NCI-H82 treated with DMSO at 0.1 percent for 48 hours (cell line): Measurements from ENCODE around the gene KIAA1671.
"Not testable (repeated sequence)": the region's sequence is repeated elsewhere in the genome, so short reads cannot be mapped to it uniquely, and the experiment has no call there.

Experiments used
- DNase-seq: peaks from one replicate; lab custom pipeline; 2025; ENCODE audit not compliant: unreplicated experiment; lab: John Stamatoyannopoulos, UW

The KIAA1671 gene

DNA sequence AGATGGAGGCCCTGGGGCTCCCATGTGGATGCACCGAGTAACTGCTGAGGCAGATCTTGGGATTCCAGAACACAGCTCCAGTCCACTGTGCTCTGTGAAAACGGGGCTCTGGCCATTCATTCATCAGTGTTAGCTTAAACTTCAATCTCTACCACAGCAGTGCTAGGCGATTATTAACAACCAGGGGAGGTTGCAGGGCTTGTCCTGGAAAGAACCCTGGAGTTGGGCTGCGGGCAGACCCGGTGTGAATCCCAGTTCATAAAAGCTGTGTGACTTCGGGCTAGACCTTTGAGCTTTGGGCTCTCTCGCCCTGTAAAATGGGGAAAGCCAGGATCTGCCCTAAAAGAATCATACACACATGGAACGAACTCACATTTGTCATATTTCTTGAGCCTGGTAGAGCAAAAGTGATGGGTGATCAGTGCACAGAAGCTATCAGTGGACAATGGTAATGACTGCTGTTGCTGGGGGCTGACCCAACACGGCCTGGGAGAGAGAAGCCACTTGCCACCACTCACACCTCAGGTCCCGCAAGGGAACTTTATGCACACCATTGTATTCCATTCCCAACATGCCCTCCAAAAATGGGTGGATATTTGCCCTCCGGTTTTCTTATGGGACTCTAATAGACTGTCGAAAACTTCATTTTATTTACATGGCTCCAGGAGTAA lies 231.6 kb downstream of the KIAA1671 start:
- DNase-seq = no peak

DNA sequence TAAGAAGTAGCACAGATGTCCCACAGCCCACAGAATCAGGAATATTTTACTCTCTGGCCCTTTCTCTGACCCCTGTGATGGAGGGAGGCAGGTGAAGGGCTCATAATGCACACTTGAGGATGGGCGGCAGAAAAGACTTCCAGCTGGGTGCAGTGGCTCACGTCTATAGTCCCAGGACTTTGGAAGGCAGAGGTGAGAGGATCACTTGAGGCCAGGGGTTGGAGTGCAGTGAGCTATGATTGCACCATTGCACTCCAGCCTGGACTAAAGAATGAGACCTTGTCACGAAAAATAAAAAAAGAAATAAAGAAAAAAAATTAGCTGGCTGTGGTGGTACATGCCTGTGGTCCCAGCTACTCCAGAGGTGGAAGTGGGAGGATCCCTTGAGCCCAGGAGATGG lies 233.6 kb downstream of the KIAA1671 start:
- DNase-seq = no peak

DNA sequence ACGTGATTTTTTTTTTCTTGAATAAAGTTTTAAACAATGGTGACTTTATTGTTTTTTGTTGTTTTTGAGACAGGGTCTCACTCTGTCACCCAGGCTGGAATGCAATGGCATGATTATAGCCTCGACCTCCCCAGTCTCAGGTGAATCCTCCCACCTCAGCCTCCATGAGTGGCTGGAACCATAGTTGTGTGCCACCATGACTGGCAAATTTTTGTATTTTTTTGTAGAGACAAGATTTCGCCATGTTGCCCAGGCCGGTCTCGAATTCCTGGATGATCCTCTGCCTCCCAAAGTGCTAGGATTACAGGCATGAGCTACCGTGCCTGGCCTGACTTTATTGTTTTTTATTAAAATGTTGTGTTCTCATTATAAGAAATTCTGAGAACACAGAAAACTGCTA lies 235.0 kb downstream of the KIAA1671 start:
- no peak for DNase-seq

GRCh38 chr22:25192406-25192805 lies 239.9 kb downstream of the KIAA1671 start:
- DNase-seq = no peak

GRCh38 chr22:25193130-25193529 lies 240.6 kb downstream of the KIAA1671 start:
- DNase-seq = no peak

DNA sequence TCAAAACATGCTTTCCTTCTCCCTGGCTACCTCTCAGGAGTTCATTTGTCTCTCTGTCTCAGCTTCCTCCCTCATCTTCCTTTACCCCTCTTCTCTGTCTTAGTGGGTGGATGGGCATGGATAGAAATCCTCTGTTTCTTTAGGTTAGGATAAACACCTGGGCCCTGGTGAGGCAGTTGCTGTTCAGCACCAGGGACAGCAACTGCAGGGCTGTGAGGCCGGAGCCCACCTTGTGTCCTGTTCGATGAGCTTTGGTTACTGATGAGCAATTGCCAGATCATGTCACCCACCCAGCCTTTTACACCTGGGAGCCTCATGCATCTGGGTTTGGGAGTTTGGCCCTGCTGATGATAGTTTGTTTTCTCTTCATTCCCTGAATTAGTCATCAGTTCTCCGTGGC lies 241.0 kb downstream of the KIAA1671 start:
- no peak for DNase-seq

DNA sequence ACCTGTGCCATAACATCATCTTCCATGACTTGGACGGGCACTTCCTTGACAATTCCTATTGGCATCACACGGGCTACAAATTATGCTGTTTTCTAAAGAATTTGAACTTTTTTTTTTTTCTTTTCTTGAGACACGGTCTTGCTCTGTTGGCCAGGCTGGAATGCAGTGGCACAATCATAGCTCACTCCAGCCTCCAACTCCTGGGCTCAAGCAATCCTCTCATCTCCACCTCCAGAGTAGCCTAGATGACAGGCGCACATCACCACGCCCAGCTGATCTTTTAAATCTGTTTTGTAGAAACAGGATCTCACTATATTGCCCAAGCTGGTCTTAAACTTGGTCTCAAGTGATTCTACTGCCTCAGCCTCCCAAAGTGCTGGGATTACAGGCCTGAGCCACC lies 243.8 kb downstream of the KIAA1671 start:
- DNase-seq = no peak

DNA sequence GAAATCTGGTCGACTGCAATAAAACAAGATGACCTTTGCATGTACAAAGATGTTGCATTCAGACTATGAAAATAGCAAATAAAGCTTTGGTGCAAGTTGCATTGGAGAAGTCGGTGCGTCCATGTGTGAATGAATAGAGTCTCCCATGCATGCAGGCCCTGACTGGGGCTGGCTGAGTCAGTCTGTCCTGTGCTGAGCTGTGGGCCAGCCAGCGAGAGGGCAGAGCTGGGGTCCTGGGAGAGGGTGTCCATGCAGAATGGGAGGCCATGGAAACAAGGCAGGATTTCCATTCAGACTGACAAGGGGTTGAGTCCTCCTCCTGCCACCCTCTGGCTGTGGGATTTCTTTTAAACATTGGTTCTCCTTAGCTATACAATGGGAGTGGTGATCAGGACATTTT lies 244.8 kb downstream of the KIAA1671 start:
- DNase-seq = no peak

- no peak for DNase-seq
Observed at GRCh38 chr22:25199731-25200520, 247.4 kb downstream of the KIAA1671 start, which contains the start of gene CRYBB3. Gene CRYBB3 (plus strand): TSS chr22:25199858. CDS start chr22:25201397, 1,539 bp downstream.

DNA sequence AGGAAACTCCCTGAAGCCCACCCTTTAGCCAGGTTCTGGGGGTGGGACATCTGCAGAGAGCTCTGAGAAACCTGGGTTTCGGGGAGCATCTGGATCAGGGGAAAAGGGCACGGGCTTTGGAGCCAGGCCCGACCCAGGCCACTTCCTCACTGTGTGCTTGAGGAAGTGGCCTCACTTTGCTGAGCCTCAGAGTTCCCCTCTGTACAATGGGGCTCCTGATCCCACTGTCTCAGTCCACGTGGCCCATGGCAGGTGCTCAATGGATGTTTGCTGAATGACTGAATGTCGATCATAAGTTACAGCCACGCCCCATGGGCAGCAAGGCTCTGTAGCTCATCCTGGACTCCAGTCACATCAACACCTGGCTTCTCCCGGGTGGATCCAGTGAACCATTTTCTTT lies 248.5 kb downstream of the KIAA1671 start:
- no peak for DNase-seq

GRCh38 chr22:25201557-25202273 lies 249.2 kb downstream of the KIAA1671 start:
- DNase-seq = no peak

GRCh38 chr22:25202290-25202921 lies 249.9 kb downstream of the KIAA1671 start:
- peak; percentile 0 for DNase-seq

- DNase-seq = no peak
Observed at GRCh38 chr22:25203082-25203481, 250.6 kb downstream of the KIAA1671 start.

- DNase-seq = not testable (repeated sequence)
Observed at GRCh38 chr22:25204547-25204946, 252.0 kb downstream of the KIAA1671 start.

DNA sequence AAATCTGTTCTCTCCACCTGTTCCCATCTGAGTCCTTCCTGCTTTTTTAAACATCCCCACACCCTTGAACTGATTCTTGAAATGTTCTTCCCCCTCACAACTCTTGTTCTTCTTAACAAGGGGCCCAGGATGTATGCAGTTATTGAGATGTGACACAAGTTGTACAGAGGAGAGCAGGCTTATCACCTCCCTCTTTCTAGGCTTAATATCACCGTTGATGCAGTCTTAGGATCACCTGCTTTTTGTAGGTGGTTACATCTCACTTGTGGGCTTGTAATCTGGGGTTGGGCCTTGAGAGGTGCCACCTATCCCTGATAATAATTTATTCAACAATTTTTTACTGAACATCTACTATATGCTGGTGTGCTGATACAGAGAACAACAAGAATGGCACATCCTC lies 253.3 kb downstream of the KIAA1671 start:
- no peak for DNase-seq

GRCh38 chr22:25206998-25207397 lies 254.5 kb downstream of the KIAA1671 start:
- DNase-seq = no peak

DNA sequence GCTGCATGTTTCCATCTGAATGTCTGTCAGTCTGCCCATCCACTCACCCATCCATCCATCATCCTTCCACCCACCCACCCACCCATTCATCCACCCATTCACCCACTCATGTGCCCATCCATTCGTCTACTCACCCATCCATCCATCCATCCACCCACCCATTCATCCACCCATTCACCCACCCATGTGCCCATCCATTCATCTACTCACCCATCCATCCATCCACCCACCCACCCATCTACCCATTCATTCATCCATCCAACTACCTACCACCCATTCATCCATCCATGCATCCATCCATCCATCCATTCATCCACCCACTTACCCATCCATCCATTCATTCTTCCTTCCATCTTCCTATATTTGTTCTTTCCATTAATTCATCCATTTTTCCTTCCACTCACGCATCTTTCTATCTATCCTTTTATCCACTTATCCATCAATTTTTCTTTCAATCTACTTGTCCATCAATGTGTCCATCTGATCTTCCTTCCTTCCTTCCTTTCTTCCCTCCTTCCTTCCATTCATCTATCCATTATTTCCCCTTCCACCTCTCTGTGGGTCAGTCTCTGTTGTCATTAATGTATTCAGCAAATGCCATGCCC lies 255.1 kb downstream of the KIAA1671 start:
- DNase-seq = no peak

- no peak for DNase-seq
Observed at GRCh38 chr22:25208328-25208727, 255.8 kb downstream of the KIAA1671 start.

- no peak for DNase-seq
Observed at GRCh38 chr22:25208743-25209505, 256.4 kb downstream of the KIAA1671 start.

- DNase-seq = no peak
Observed at GRCh38 chr22:25210793-25211192, 258.3 kb downstream of the KIAA1671 start.
